Muscle of leg (tissue), 11 donors: ENCODE measurements around the gene YY2. TPM values are rescaled to one million over a fixed set of nuclear protein-coding genes. Genes with fewer than 3 reads are reported as not detected.
"Not testable (repeated sequence)": the region's sequence is repeated elsewhere in the genome, so short reads cannot be mapped to it uniquely, and the experiment has no call there.

Experiments used
- DNase-seq: peaks from one replicate; pipeline ENCODE4 v3.0.0; 2013
- H3K27ac ChIP-seq: one replicate; pipeline ENCODE4 v1.5.1; 2013; ENCODE audit warnings: mild to moderate bottlenecking, low read length, control low read depth
- H3K27me3 ChIP-seq: one replicate; pipeline ENCODE4 v1.6.1; 2013; ENCODE audit warnings: low read length; ENCODE audit not compliant: control insufficient read depth, insufficient read depth
- H3K36me3 ChIP-seq: one replicate; pipeline ENCODE4 v1.6.1; 2013; ENCODE audit warnings: low read length; ENCODE audit not compliant: control insufficient read depth, insufficient read depth
- H3K4me1 ChIP-seq: one replicate; pipeline ENCODE4 v1.6.1; 2013; ENCODE audit warnings: low read length; ENCODE audit not compliant: control insufficient read depth, insufficient read depth
- H3K4me3 ChIP-seq: one replicate; pipeline ENCODE4 v1.5.1; 2013; ENCODE audit warnings: low read length, control low read depth
- H3K9me3 ChIP-seq: replicated peaks from 2 replicates; pipeline ENCODE4 v1.6.1; 2013; ENCODE audit warnings: low read depth, low read length; ENCODE audit not compliant: control insufficient read depth
- WGBS: methylation state at CpG from one replicate; pipeline ENCODE4 v1.1.5; 2013; ENCODE audit warnings: missing lambda C conversion rate; ENCODE audit not compliant: insufficient coverage; 5-methylcytosine and 5-hydroxymethylcytosine counted together
- polyA plus RNA-seq, 8 donors: library from polyadenylated mRNA; unstranded; fragments of 120-200 nt; gene quantifications; one replicate each; pipeline versions ENCODE4 v1.2.1 to v1.2.3, GENCODE V29; 2013; ENCODE audit warnings: inconsistent platforms in 1 of 8, low replicate concordance in 1 of 8; ENCODE audit not compliant: insufficient read length in 8 of 8, insufficient read depth in 1 of 8
- total RNA-seq: library from RNA; stranded (reverse); fragments of 120-200 nt; gene quantifications from one replicate; pipeline ENCODE4 v1.2.4, GENCODE V29; 2013

Gene YY2
- total and polyA plus RNA-seq, 9 donors: 0.93 to 2.5 (median 1.5) TPM

DNA sequence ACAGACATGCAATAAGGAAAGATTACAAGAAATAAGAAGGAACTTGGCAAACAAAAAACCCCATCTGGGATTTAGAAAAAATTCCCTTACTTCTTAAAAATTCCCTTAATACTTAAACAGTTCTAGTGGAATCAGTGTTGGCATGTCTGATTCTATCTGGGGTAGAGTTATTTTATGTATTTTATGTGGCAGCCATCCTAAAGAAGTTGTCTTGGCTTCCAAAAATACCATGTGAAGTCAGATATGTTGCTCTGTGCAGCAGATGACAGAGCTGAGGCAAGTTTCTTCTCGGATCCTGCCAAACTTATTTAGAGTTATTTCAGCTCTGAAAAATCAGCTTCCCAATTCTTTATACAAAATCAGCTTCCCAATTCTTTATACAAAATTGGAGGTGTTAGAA lies 14.7 kb downstream of the YY2 start:
- H3K36me3 ChIP-seq: no peaks in the 10 kb centered on the region
- peaks cover 2% of the 10 kb centered on the region for H3K27me3 ChIP-seq
- no peak overlapping the region for H3K4me3 ChIP-seq
- H3K27ac ChIP-seq: no peak overlapping the region
- peak; percentile 38 for DNase-seq
- H3K9me3 ChIP-seq: no peaks in the 10 kb centered on the region
- no peaks in the 10 kb centered on the region for H3K4me1 ChIP-seq
- no CpG with 5 or more reads among the region's 1 CpG for WGBS

DNA sequence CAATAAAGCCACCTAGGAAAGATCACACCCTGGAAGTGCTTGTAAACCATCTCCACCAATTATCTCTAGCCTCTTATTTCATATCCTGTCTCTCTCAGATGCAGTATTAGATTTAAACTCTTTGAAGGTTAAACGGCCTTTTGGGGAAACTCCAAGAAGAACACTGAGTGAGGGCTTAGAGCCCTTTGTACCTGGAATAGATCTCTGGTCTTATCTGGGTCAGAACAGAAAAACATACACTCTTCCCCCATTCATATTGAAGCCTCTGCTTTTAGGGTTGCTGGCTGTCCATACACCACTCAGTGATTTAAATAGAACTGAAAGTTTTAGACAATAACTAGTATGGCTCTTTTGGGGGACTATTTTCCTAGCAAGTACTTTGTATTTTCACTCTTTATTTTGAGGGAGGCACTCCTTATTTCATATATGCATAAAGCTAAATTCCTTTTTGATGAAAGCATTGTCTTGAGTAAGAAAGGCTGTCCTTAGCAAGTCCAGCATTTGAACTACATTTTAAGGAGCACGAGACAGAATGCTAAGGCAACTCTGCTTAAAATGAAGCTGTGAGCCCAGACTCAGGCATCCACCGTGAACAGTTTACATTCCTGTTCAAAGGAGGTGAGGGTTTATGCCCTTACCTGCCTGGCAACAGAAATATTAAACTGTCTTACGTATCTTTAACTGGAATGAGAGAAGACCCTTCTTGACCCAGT lies 17.4 kb downstream of the YY2 start:
- no peak overlapping the region for H3K4me3 ChIP-seq
- no peak overlapping the region for H3K27ac ChIP-seq
- peaks cover 6% of the 10 kb centered on the region for H3K27me3 ChIP-seq
- H3K36me3 ChIP-seq: no peaks in the 10 kb centered on the region
- H3K9me3 ChIP-seq: no peaks in the 10 kb centered on the region
- 75% methylated on average over 1 of the region's 4 CpGs for WGBS
- no peaks in the 10 kb centered on the region for H3K4me1 ChIP-seq
- DNase-seq: peak; percentile 7

DNA sequence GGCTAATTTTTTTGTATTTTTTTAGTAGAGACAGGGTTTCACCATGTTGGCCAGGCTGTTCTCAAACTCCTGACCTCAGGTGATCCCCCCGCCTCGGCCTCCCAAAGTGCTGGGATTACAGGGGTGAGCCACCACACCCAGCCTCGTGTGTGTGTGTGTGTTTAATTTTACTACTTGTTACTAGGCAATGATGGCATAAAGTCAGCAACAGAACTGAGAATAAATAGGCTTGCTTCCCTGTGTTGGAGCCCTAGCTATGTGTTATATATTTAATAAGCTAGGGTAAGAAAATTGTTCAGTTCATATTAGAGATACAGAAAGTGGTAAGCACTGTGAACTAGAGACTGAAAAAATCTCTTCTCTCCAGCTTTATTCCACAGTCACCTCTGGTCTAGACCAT lies 18.4 kb downstream of the YY2 start:
- not testable (repeated sequence) for H3K27me3 ChIP-seq, H3K36me3 ChIP-seq, H3K9me3 ChIP-seq, H3K27ac ChIP-seq, H3K4me1 ChIP-seq, H3K4me3 ChIP-seq, DNase-seq
- 59% methylated on average over 2 of the region's 3 CpGs for WGBS

DNA sequence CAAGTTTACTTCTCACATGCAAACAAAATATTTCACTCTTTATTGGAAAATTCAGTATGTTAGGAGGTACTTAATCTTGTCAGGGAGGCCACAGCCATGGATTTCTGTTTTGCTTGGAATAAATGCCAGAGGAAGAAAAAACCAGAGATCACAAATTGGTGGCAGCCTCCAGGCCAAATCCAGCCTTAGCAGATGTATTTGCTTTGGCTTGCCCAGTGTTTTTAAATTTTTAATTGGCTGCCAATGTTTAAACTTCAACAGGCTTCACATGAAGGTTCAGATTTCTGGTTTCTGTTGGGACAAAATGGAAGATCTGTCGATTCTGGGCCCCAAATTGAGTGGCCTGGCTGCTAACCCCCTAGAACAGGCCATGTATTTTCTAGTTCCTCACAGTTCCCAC lies 19.2 kb downstream of the YY2 start:
- Histone ChIP-seq H3K4me1 (no peaks in the 10 kb centered on the region), H3K27ac (no peak overlapping the region), H3K27me3 (peaks cover 9% of the 10 kb centered on the region), H3K4me3 (no peak overlapping the region), H3K36me3 (no peaks in the 10 kb centered on the region), H3K9me3 (no peaks in the 10 kb centered on the region)
- WGBS: no CpG with 5 or more reads among the region's 1 CpG
- no peak for DNase-seq

DNA sequence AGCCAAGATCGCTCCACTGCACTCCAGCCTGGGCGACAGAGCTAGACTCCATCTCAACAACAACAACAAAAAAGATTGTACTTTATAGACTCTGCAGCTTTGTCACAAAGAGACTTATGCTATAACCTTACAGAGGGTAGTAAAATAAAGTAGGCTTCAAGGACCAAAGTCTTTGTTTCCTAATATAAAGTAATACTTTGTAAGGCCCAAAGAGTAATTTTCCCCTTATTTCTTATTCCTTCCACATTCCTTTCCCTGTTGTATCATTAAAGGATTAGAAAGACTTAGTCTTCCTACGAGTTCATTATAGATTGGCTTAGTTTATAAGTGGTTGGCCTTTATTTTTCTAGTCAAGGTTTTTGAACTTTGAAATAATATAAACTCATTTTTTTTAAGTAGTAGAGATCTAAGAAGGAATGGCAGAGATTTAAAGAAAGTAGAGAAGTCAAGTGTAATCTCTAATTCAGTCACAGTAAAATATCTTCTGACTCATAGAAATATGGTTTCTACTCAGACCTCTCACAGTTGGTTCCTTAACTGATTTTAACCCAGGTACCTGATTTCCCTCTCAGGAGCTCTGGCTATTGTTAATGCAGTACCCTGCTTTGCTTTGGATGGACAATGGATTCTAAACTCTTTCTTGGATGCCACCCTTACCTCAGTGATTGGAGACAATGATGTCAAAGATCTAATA lies 26.2 kb downstream of the YY2 start:
- H3K36me3 ChIP-seq: no peaks in the 10 kb centered on the region
- no peaks in the 10 kb centered on the region for H3K4me1 ChIP-seq
- H3K27ac ChIP-seq: no peak overlapping the region
- DNase-seq: no peak
- H3K9me3 ChIP-seq: no peaks in the 10 kb centered on the region
- no CpG with 5 or more reads among the region's 3 CpGs for WGBS
- H3K4me3 ChIP-seq: no peak overlapping the region
- H3K27me3 ChIP-seq: peaks cover 9% of the 10 kb centered on the region

DNA sequence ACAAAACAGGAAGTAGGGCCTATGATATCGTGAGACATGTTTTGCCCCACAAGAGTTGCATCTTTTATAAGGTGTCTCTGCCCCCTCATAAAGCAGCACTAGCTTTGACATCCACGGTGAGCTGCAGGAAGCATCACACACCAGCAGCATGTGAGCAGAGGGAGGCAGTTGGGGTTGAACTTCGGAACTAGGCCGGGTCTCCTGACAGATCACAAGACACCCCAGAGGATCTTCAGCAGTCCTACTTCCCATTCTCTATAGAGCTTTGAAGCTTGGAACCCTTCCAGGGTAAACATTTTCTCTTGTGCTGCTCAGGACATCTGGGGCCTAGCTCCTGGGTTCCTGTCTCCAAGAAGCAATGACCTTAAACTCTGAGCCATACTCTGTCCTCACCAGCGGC lies 27.5 kb downstream of the YY2 start:
- H3K4me1 ChIP-seq: no peaks in the 10 kb centered on the region
- no peaks in the 10 kb centered on the region for H3K9me3 ChIP-seq
- DNase-seq: peak; percentile 66
- H3K27me3 ChIP-seq: peaks cover 7% of the 10 kb centered on the region
- no peak overlapping the region for H3K4me3 ChIP-seq
- WGBS: 80% methylated on average over 1 of the region's 5 CpGs
- H3K36me3 ChIP-seq: no peaks in the 10 kb centered on the region
- no peak overlapping the region for H3K27ac ChIP-seq

DNA sequence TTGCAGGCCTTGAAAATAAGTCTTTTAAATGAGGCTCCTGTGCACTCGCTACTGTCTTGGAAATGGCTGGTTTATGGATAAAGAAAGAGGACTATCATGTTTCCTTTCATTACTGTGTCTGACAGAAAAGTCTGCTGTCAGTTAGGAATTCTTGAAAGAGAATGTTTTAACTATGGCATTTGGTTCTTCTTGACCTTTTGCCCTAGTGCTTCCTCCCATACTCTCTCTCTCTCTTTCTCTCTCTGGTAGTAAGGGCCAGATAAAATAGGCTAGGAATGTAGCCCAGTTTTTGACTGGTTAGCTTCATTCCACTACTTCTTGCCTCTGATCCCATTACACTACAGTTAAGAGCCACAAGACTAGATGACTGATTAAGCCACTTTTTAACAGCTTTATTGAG lies 29.8 kb downstream of the YY2 start:
- no peak overlapping the region for H3K27ac ChIP-seq
- H3K9me3 ChIP-seq: no peaks in the 10 kb centered on the region
- no peaks in the 10 kb centered on the region for H3K4me1 ChIP-seq
- no peak overlapping the region for H3K4me3 ChIP-seq
- DNase-seq: no peak
- WGBS: 60% methylated on average over 1 of the region's 1 CpG
- H3K36me3 ChIP-seq: no peaks in the 10 kb centered on the region
- peaks cover 2% of the 10 kb centered on the region for H3K27me3 ChIP-seq

DNA sequence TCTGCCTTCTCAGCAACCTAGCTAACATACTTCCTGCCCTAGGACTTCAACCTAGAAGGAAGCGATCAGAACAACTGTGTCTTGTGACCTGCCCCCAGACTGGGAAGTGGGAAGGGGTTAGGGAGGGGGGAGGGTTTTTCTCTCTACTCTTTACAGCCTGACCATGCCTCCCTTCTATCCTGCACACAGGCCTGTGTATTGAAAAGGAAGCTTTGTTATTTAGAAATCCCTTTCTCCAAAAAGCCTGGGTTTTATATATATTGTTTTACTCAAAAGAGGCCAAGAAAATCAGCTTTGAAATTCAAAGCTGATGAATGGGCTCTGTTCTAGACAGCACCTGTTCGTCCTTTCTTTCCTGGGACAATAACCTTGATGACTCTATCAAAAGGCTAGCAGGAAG lies 49.5 kb downstream of the YY2 start:
- no CpG with 5 or more reads among the region's 2 CpGs for WGBS
- DNase-seq: peak; percentile 25
- Histone ChIP-seq H3K4me1 (no peaks in the 10 kb centered on the region), H3K9me3 (no peaks in the 10 kb centered on the region), H3K36me3 (no peaks in the 10 kb centered on the region), H3K27ac (no peak overlapping the region), H3K4me3 (no peak overlapping the region), H3K27me3 (no peaks in the 10 kb centered on the region)

DNA sequence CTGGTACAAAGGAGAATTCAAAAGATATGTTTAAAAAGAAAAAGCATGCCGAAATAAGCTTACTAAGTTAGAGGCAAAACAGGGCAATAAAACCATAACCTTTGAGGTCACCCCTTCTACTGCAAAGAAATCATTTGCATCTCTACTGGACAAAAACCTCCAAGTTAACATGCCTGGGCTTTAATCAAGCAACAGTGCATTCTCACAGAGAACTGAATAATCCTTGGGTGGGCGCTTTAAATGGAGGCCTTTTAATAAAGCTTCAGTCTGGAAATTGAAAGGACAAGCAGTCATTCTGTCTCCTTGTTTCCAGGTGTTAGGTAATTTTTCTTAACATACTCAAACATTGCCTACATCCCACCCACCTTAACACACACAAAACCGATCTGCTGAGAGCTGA lies 50.2 kb downstream of the YY2 start:
- Histone ChIP-seq H3K27me3 (no peaks in the 10 kb centered on the region), H3K9me3 (no peaks in the 10 kb centered on the region), H3K27ac (no peak overlapping the region), H3K36me3 (no peaks in the 10 kb centered on the region), H3K4me1 (no peaks in the 10 kb centered on the region), H3K4me3 (no peak overlapping the region)
- WGBS: 80% methylated on average over 1 of the region's 3 CpGs
- no peak for DNase-seq

DNA sequence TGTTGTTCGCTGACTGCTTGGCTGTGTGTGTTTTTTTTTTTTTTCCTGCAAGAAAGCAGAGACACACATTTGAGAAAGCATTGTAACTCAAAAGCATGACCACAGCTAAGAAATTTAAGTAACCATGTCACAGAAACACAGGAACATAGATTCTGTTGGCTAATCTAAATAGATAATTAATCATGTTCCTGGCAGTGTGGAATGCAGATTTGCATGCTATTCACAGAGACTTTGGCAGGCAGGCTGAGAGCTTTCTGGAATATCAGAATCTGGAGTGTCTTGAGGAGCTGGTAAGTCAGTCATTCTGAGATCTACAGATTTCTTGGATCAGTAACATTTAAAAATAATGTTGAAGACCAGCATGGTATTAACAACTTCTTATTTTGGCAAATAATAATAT lies 51.5 kb downstream of the YY2 start:
- no peaks in the 10 kb centered on the region for H3K36me3 ChIP-seq
- no peaks in the 10 kb centered on the region for H3K9me3 ChIP-seq
- DNase-seq: no peak
- WGBS: no CpG with 5 or more reads among the region's 1 CpG
- no peaks in the 10 kb centered on the region for H3K4me1 ChIP-seq
- H3K27me3 ChIP-seq: peaks cover 3% of the 10 kb centered on the region
- H3K27ac ChIP-seq: no peak overlapping the region
- no peak overlapping the region for H3K4me3 ChIP-seq
